Suprapubic skin (tissue), 4 donors: ENCODE measurements around the gene PWWP2A.

Source experiments
- EP300 ChIP-seq: sonication (generic); formaldehyde crosslinking; IDR thresholded peaks from one replicate; pipeline ENCODE4 v1.6.1; 2017; ENCODE audit warnings: antibody characterized with exemption
- POLR2A ChIP-seq, 2 donors: fragments of 450-650 bp; IDR thresholded peaks; one replicate each; pipeline ENCODE4 v1.6.1; 2017; ENCODE audit warnings: antibody characterized with exemption in 2 of 2, mild to moderate bottlenecking in 2 of 2, moderate library complexity in 2 of 2
- POLR2AphosphoS5 ChIP-seq, 3 donors: sonication (generic); formaldehyde crosslinking; IDR thresholded peaks; one replicate each; pipeline ENCODE4 v1.6.1; 2017; ENCODE audit warnings: antibody characterized with exemption in 3 of 3
- TF ChIP-seq, protein P1 (sequence below), 2 donors: fragments of 200-600 bp in 1 of 2; fragments of 450-650 bp in 1 of 2; sonication (generic) in 1 of 2; IDR thresholded peaks; one replicate each; pipeline ENCODE4 v1.5.1; 2016 to 2019; ENCODE audit warnings: antibody characterized with exemption in 2 of 2, mild to moderate bottlenecking in 1 of 2, moderate library complexity in 1 of 2

DNA sequence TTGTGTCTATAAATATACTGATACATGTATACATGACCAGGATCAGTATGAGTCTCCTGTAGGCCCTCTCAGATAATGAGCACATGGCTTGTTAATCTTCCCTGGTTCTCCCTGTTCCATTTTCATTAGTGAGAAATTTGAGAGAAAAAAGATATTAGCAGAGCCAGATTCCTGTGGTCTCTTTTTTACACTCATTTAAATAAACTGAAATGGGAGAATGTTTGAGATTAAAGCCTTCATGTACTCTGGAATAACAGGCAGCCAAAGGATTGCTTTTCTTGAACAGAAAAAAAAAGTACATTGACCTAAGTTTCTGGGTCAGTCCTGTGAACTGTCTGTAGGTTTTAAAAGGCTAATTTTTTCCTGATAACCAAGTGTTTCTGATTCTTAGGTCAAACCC lies 44.2 kb downstream of the PWWP2A start:
- TF ChIP-seq, protein P1, sequence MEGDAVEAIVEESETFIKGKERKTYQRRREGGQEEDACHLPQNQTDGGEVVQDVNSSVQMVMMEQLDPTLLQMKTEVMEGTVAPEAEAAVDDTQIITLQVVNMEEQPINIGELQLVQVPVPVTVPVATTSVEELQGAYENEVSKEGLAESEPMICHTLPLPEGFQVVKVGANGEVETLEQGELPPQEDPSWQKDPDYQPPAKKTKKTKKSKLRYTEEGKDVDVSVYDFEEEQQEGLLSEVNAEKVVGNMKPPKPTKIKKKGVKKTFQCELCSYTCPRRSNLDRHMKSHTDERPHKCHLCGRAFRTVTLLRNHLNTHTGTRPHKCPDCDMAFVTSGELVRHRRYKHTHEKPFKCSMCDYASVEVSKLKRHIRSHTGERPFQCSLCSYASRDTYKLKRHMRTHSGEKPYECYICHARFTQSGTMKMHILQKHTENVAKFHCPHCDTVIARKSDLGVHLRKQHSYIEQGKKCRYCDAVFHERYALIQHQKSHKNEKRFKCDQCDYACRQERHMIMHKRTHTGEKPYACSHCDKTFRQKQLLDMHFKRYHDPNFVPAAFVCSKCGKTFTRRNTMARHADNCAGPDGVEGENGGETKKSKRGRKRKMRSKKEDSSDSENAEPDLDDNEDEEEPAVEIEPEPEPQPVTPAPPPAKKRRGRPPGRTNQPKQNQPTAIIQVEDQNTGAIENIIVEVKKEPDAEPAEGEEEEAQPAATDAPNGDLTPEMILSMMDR (IDR thresholded peaks at IDR 0.05) = no peak
- TF ChIP-seq POLR2A (IDR thresholded peaks at IDR 0.05) (no peak), POLR2AphosphoS5 (IDR thresholded peaks at IDR 0.05) (no peak), EP300 (no peak)
